ENCODE measurements around the gene CMIP. TPM values are rescaled to one million over a fixed set of nuclear protein-coding genes. Genes with fewer than 3 reads are reported as not detected.
"Not testable (repeated sequence)": the region's sequence is repeated elsewhere in the genome, so short reads cannot be mapped to it uniquely, and the experiment has no call there.

The CMIP gene
- polyA plus RNA-seq, 1 of the 3 experiments (the other 2 are of a cell fraction): 5.4 TPM

GRCh38 chr16:81576696-81577095 lies 132.1 kb downstream of the CMIP start:
- ChIA-PET POLR2A (no interaction called here), CTCF (no interaction called here)
- no peak overlapping the region for H3K9ac ChIP-seq
- no peaks in the 10 kb centered on the region for H3F3A ChIP-seq (replicated peaks; ENCODE audit: insufficient read depth)
- no peaks in the 10 kb centered on the region for H3K27me3 ChIP-seq (ENCODE audit: insufficient read depth)
- no peak overlapping the region for H3K4me2 ChIP-seq
- H3K4me3 ChIP-seq (ENCODE audit: low read depth in 2 of 2, low read length in 1 of 2): no peak overlapping the region
- TF ChIP-seq POLR2AphosphoS5 (IDR thresholded peaks at IDR 0.05; ENCODE audit: low read depth, low read length) (no peak), NRF1 (IDR thresholded peaks at IDR 0.05; ENCODE audit: low read depth, low read length) (no peak), MXI1 (IDR thresholded peaks at IDR 0.05; ENCODE audit: low read depth, low read length) (no peak), TAF1 (IDR thresholded peaks at IDR 0.05; ENCODE audit: borderline replicate concordance, low read depth, low read length) (no peak), FOSL2 (IDR thresholded peaks at IDR 0.05; ENCODE audit: borderline replicate concordance, low read depth) (no peak), FOXM1 (IDR thresholded peaks at IDR 0.05; ENCODE audit: low read depth) (no peak), MAX (IDR thresholded peaks at IDR 0.05; ENCODE audit: low read depth) (no peak)
- H3K79me2 ChIP-seq (ENCODE audit: insufficient read depth): no peaks in the 10 kb centered on the region
- WGBS (ENCODE audit: low lambda C conversion rate): 73% methylated on average over 1 of the region's 1 CpG
- DNase-seq: no peak
- H4K20me1 ChIP-seq (ENCODE audit: insufficient read depth): no peaks in the 10 kb centered on the region
- H3K36me3 ChIP-seq (replicated peaks in 1 of 2; ENCODE audit: control insufficient read depth in 1 of 2, insufficient read depth in 2 of 2, low read length in 1 of 2): no peaks in the 10 kb centered on the region
- no peaks in the 10 kb centered on the region for H3K9me3 ChIP-seq
- H3K9me2 ChIP-seq: no peaks in the 10 kb centered on the region
- H2AFZ ChIP-seq (ENCODE audit: low read depth): no peak overlapping the region
- no peak overlapping the region for H3K27ac ChIP-seq (ENCODE audit: low read depth in 2 of 2, low read length in 1 of 2)
- no peaks in the 10 kb centered on the region; a peak in 1 of 4 replicates for H3K4me1 ChIP-seq (ENCODE audit: control insufficient read depth in 1 of 2, insufficient read depth in 2 of 2, low read depth in 1 of 2, low read length in 1 of 2)

GRCh38 chr16:81577272-81577671 lies 132.7 kb downstream of the CMIP start:
- H3K27ac ChIP-seq (ENCODE audit: low read depth in 2 of 2, low read length in 1 of 2); POLR2A ChIA-PET; DNase-seq; H4K20me1 ChIP-seq (ENCODE audit: insufficient read depth); H3K9ac ChIP-seq; H3K9me3 ChIP-seq; H3F3A ChIP-seq (replicated peaks; ENCODE audit: insufficient read depth); H2AFZ ChIP-seq (ENCODE audit: low read depth); H3K27me3 ChIP-seq (ENCODE audit: insufficient read depth); H3K79me2 ChIP-seq (ENCODE audit: insufficient read depth); CTCF ChIA-PET; H3K36me3 ChIP-seq (replicated peaks in 1 of 2; ENCODE audit: control insufficient read depth in 1 of 2, insufficient read depth in 2 of 2, low read length in 1 of 2); H3K4me2 ChIP-seq; H3K4me1 ChIP-seq (ENCODE audit: control insufficient read depth in 1 of 2, insufficient read depth in 2 of 2, low read depth in 1 of 2, low read length in 1 of 2); H3K4me3 ChIP-seq (ENCODE audit: low read depth in 2 of 2, low read length in 1 of 2); H3K9me2 ChIP-seq: not testable (repeated sequence)

GRCh38 chr16:81578076-81578475 lies 133.5 kb downstream of the CMIP start:
- WGBS (ENCODE audit: low lambda C conversion rate): 98% methylated on average over 2 of the region's 2 CpGs
- Histone ChIP-seq H3K36me3 (replicated peaks in 1 of 2; ENCODE audit: control insufficient read depth in 1 of 2, insufficient read depth in 2 of 2, low read length in 1 of 2) (no peaks in the 10 kb centered on the region), H3K4me3 (ENCODE audit: low read depth in 2 of 2, low read length in 1 of 2) (no peak overlapping the region), H3K4me1 (ENCODE audit: control insufficient read depth in 1 of 2, insufficient read depth in 2 of 2, low read depth in 1 of 2, low read length in 1 of 2) (no peaks in the 10 kb centered on the region; a peak in 1 of 4 replicates), H2AFZ (ENCODE audit: low read depth) (no peak overlapping the region), H4K20me1 (ENCODE audit: insufficient read depth) (no peaks in the 10 kb centered on the region), H3K9ac (no peak overlapping the region), H3K9me3 (no peaks in the 10 kb centered on the region), H3K4me2 (no peak overlapping the region), H3K9me2 (no peaks in the 10 kb centered on the region), H3K27ac (ENCODE audit: low read depth in 2 of 2, low read length in 1 of 2) (no peak overlapping the region), H3K27me3 (ENCODE audit: insufficient read depth) (no peaks in the 10 kb centered on the region), H3K79me2 (ENCODE audit: insufficient read depth) (no peaks in the 10 kb centered on the region), H3F3A (replicated peaks; ENCODE audit: insufficient read depth) (no peaks in the 10 kb centered on the region)
- ChIA-PET CTCF (no interaction called here), POLR2A (no interaction called here)
- TF ChIP-seq CHD2 (IDR thresholded peaks at IDR 0.05; ENCODE audit: low read length, partially characterized antibody) (no peak), TAF1 (IDR thresholded peaks at IDR 0.05; ENCODE audit: borderline replicate concordance, low read depth, low read length) (no peak), ELF1 (IDR thresholded peaks at IDR 0.05) (no peak), MXI1 (IDR thresholded peaks at IDR 0.05; ENCODE audit: low read depth, low read length) (no peak)
- no peak for DNase-seq

Data from SK-N-SH (cell line).